Lung microvascular endothelial cell (primary cell): ENCODE data around the gene DACT1. TPM values are rescaled to one million over a fixed set of nuclear protein-coding genes. Genes with fewer than 3 reads are reported as not detected.

Source experiments
- total RNA-seq: library from RNA; depleted of rRNA; stranded (reverse); fragments of >200 nt; gene quantifications from 2 replicates; pipeline ENCODE4 v1.2.1, GENCODE V29; 2014

DACT1 gene
- total RNA-seq, 1 donor from 2014 or later, result 0.20 TPM

Other genes starting within 250 kb of the DACT1 start
- not detected in 2 replicates for gene TOMM20L, start 242.0 kb upstream of the DACT1 start, total RNA-seq
- gene TIMM9, start 210.4 kb upstream of the DACT1 start, total RNA-seq, result 12.0 and 15.3 TPM in 2 replicates
- 13.1 and 13.3 TPM in 2 replicates for gene KIAA0586, start 210.2 kb upstream of the DACT1 start, total RNA-seq